ENCODE data around the gene NRIP2.

Gene NRIP2

DNA sequence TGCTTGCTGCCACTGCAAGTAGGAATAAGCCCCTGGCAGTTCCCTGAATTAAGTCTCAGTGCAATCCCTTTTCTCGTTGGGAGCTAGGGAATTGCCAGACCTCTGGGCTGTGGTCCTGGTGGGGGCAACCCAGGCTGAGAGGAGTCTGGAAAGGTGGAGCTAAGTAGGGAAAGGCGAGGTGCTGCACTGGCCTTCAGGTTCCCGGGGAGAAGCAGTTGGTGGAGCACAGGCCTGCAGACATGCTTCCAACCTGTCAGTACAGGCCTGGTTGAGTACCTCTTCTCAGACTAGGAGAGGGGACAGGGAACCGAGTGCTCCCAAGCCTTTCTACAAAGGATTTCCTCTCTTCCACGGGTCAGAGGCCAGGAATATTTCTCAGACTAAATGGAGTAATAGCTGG lies 1.5 kb downstream of the NRIP2 start:
- no peak for DNase-seq (ENCODE audit: low read depth)
- TF ChIP-seq POLR2A (IDR thresholded peaks at IDR 0.05; ENCODE audit: extremely low read depth, insufficient read length): no peak
- no peak for TF ChIP-seq MYC (IDR thresholded peaks at IDR 0.05; ENCODE audit: low read depth, low read length)
- TF ChIP-seq CTCF (IDR thresholded peaks at IDR 0.05; ENCODE audit: low read depth, low read length): no peak
- no peak for TF ChIP-seq MAX (IDR thresholded peaks at IDR 0.05; ENCODE audit: low read depth, low read length)

GRCh38 chr12:2832550-2833127 lies 2.2 kb downstream of the NRIP2 start:
- no peak for TF ChIP-seq POLR2A (IDR thresholded peaks at IDR 0.05; ENCODE audit: extremely low read depth, insufficient read length)
- TF ChIP-seq MAX (IDR thresholded peaks at IDR 0.05; ENCODE audit: low read depth, low read length): no peak
- TF ChIP-seq MYC (IDR thresholded peaks at IDR 0.05; ENCODE audit: low read depth, low read length): no peak
- no peak for TF ChIP-seq CTCF (IDR thresholded peaks at IDR 0.05; ENCODE audit: low read depth, low read length)
- no peak overlapping the region for H3K4me3 ChIP-seq (ENCODE audit: low read depth, low read length)
- no peak for DNase-seq (ENCODE audit: low read depth)

More for the DNA sequence above, 1.5 kb downstream of the NRIP2 start:
- H3K4me3 ChIP-seq (ENCODE audit: low read depth, low read length): no peak overlapping the region

GRCh38 chr12:2829275-2829674 lies 5.6 kb downstream of the NRIP2 start:
- H3K4me3 ChIP-seq (ENCODE audit: low read depth, low read length): no peak overlapping the region
- DNase-seq (ENCODE audit: low read depth): no peak
- TF ChIP-seq CTCF (IDR thresholded peaks at IDR 0.05; ENCODE audit: low read depth, low read length) (no peak), POLR2A (IDR thresholded peaks at IDR 0.05; ENCODE audit: extremely low read depth, insufficient read length) (no peak), MYC (IDR thresholded peaks at IDR 0.05; ENCODE audit: low read depth, low read length) (no peak), MAX (IDR thresholded peaks at IDR 0.05; ENCODE audit: low read depth, low read length) (no peak)

- DNase-seq (ENCODE audit: low read depth): no peak
- TF ChIP-seq MYC (IDR thresholded peaks at IDR 0.05; ENCODE audit: low read depth, low read length) (no peak), CTCF (IDR thresholded peaks at IDR 0.05; ENCODE audit: low read depth, low read length) (no peak), POLR2A (IDR thresholded peaks at IDR 0.05; ENCODE audit: extremely low read depth, insufficient read length) (no peak), MAX (IDR thresholded peaks at IDR 0.05; ENCODE audit: low read depth, low read length) (no peak)
- H3K4me3 ChIP-seq (ENCODE audit: low read depth, low read length): no peak overlapping the region
These were observed 7.9 kb downstream of the NRIP2 start for GRCh38 chr12:2826721-2827515.

DNA sequence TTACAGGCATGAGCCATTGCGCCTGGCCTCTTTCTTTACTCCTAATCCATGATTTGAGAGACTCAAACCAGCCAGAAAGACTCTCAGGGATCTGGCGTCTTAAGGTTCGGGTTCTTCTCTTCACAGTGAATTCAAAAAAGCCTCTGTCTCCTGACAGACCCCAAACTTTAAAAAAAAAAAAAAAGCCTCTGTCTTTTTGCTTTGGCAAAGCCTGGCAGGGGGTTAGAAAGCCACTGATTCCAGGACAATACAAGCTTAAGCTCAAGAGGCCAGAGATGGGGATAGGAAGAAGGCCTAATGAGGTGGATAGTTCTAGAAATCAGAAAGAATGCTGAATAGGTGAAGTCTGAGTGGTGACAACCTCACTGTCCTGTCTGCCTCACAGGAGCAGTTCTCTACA lies 8.8 kb downstream of the NRIP2 start:
- TF ChIP-seq MAX (IDR thresholded peaks at IDR 0.05; ENCODE audit: low read depth, low read length) (no peak), CTCF (IDR thresholded peaks at IDR 0.05; ENCODE audit: low read depth, low read length) (no peak), POLR2A (IDR thresholded peaks at IDR 0.05; ENCODE audit: extremely low read depth, insufficient read length) (no peak), MYC (IDR thresholded peaks at IDR 0.05; ENCODE audit: low read depth, low read length) (no peak)
- no peak overlapping the region for H3K4me3 ChIP-seq (ENCODE audit: low read depth, low read length)
- DNase-seq (ENCODE audit: low read depth): no peak

All from NB4 (cell line).